Measurements from ENCODE around the gene DUS2. TPM values are rescaled to one million over a fixed set of nuclear protein-coding genes. Genes with fewer than 3 reads are reported as not detected.

DUS2 gene
- total and polyA plus RNA-seq, 8 donors = 0.45 to 27.5 (median 12.1) TPM

DNA sequence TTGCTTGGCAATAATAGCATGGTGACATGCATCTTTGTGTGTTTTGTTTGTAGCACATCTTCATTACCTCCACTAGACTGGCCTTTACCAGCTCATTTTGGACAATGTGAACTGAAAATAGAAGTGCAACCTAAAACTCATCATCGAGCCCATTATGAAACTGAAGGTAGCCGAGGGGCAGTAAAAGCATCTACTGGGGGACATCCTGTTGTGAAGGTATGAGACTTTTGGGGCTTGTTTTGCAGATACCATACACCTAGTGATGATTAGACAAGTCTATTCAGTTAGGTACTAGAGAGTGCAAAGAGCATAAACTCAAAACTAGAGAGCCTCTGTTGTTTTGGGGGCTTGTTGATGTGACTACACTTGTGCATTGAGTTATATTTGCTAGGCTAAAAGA, 103.3 kb downstream of the DUS2 start:
- DNase-seq = no peak
- no peak overlapping the region for H3K27ac ChIP-seq
- WGBS, 5 donors = 81 to 94% (median 86%) methylated on average over 2 of the region's 2 CpGs
- H3K27me3 ChIP-seq = no peaks in the 10 kb centered on the region
- peaks cover 0 to 11% (median 4%) of the 10 kb centered on the region in 4 donors for H3K4me1 ChIP-seq
- peaks cover 6 to 19% (median 14%) of the 10 kb centered on the region in 4 donors for H3K36me3 ChIP-seq
- H3K9me3 ChIP-seq = no peaks in the 10 kb centered on the region
- H3K4me3 ChIP-seq = no peak overlapping the region
- intact Hi-C loops (cut with DNase I; ENCODE audit: low total_unique reads) = no loop called here
- TF ChIP-seq POLR2A (IDR thresholded peaks at IDR 0.05) (no peak), POLR2AphosphoS5 (IDR thresholded peaks at IDR 0.05) (no peak), EP300 (IDR thresholded peaks at IDR 0.05) (no peak)
- TF ChIP-seq, protein P1, sequence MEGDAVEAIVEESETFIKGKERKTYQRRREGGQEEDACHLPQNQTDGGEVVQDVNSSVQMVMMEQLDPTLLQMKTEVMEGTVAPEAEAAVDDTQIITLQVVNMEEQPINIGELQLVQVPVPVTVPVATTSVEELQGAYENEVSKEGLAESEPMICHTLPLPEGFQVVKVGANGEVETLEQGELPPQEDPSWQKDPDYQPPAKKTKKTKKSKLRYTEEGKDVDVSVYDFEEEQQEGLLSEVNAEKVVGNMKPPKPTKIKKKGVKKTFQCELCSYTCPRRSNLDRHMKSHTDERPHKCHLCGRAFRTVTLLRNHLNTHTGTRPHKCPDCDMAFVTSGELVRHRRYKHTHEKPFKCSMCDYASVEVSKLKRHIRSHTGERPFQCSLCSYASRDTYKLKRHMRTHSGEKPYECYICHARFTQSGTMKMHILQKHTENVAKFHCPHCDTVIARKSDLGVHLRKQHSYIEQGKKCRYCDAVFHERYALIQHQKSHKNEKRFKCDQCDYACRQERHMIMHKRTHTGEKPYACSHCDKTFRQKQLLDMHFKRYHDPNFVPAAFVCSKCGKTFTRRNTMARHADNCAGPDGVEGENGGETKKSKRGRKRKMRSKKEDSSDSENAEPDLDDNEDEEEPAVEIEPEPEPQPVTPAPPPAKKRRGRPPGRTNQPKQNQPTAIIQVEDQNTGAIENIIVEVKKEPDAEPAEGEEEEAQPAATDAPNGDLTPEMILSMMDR (IDR thresholded peaks at IDR 0.05) = no peak

DNA sequence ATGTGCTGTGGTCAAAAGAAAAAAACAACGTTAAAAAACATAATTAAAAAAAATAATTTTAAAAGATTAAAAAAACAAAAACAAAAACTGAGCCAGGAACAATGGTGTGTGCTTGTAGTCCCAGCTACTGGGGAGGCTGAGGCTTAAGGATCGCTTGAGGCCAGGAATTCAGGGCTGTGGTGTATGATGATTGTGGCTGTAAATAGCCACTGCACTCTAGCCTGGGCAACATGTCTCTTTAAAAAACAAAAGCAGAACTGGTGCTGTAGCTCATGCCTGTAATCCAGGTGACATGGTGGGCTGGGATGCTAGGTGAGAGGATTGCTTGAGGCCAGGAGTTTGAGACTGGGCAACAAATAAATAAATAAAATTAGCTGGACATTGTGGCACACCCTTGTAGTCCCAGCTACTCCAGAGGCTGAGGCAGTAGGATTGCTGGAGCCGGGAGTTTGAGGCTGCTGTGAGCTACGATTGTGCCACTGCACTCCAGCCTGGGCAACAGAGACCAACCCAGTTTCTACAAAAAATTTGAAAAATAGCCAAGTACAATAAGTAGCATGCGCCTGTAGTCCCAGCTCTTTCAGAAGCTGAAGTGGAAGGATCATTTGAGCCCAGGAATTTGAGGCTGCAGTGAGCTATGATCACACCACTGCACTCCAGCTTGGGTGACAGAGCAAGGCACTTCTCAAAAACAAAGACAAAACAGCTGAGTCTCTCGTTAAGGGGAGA, 105.7 kb downstream of the DUS2 start:
- Histone ChIP-seq H3K4me1 (peaks cover 0 to 27% (median 15%) of the 10 kb centered on the region in 4 donors), H3K27me3 (no peaks in the 10 kb centered on the region), H3K9me3 (no peaks in the 10 kb centered on the region), H3K36me3 (peaks cover 6 to 15% (median 13%) of the 10 kb centered on the region in 4 donors), H3K4me3 (no peak overlapping the region), H3K27ac (no peak overlapping the region)
- intact Hi-C loops (cut with DNase I; ENCODE audit: low total_unique reads) = no loop called here
- no peak for DNase-seq
- TF ChIP-seq, protein P1 (IDR thresholded peaks at IDR 0.05) = no peak
- TF ChIP-seq POLR2A (IDR thresholded peaks at IDR 0.05) (no peak), EP300 (IDR thresholded peaks at IDR 0.05) (no peak), POLR2AphosphoS5 (IDR thresholded peaks at IDR 0.05) (no peak)
- WGBS, 5 donors = 48 to 56% (median 51%) methylated on average over 6 of the region's 6 CpGs

Small RNAs within 50 kb of the gene (small RNA-seq; reads per million reads assigned to genes)
- 0 reads per million in 4 donors for gene RF00019
- gene RNU6-359P = 0 reads per million in 4 donors

Other genes starting within 250 kb of the DUS2 start
- 10 to 100 TPM in 3 of 5 donors, 1 to 10 TPM in 2; 7.8 to 37.3 (median 13.0) TPM for gene RANBP10, start 216.7 kb upstream of the DUS2 start, total RNA-seq
- 1 to 10 TPM; 2.9 to 6.9 (median 4.2) TPM for gene RANBP10, start 216.7 kb upstream of the DUS2 start, polyA plus RNA-seq
- gene TSNAXIP1, start 216.4 kb upstream of the DUS2 start, total RNA-seq = 10 to 100 TPM in 1 of 5 donors, 1 to 10 TPM in 2, under 1 TPM in 1, not detected in 1; 0.45 to 25.7 (median 1.7) TPM
- gene TSNAXIP1, start 216.4 kb upstream of the DUS2 start, polyA plus RNA-seq = 1 to 10 TPM in 1 of 3 donors, under 1 TPM in 2; 0.46 to 1.2 (median 1.00) TPM
- gene THAP11, start 181.0 kb upstream of the DUS2 start, total RNA-seq = 100 to 1,000 TPM in 1 of 5 donors, 10 to 100 TPM in 4; 12.5 to 109 (median 53.9) TPM
- 10 to 100 TPM; 15.8 to 25.7 (median 18.7) TPM for gene THAP11, start 181.0 kb upstream of the DUS2 start, polyA plus RNA-seq
- 10 to 100 TPM in 4 of 5 donors, 1 to 10 TPM in 1; 9.3 to 64.7 (median 25.7) TPM for gene NUTF2, start 176.4 kb upstream of the DUS2 start, total RNA-seq
- 100 to 1,000 TPM in 2 of 3 donors, 10 to 100 TPM in 1; 92.0 to 125 (median 112) TPM for gene NUTF2, start 176.4 kb upstream of the DUS2 start, polyA plus RNA-seq
- 10 to 100 TPM; 27.4 to 80.7 (median 71.0) TPM for gene CENPT, start 175.6 kb upstream of the DUS2 start, total RNA-seq
- 10 to 100 TPM; 36.8 to 64.8 (median 48.3) TPM for gene CENPT, start 175.6 kb upstream of the DUS2 start, polyA plus RNA-seq
- 100 to 1,000 TPM in 2 of 5 donors, 10 to 100 TPM in 3; 41.5 to 141 (median 58.5) TPM for gene EDC4, start 150.2 kb upstream of the DUS2 start, total RNA-seq
- 10 to 100 TPM; 22.0 to 27.6 (median 22.2) TPM for gene EDC4, start 150.2 kb upstream of the DUS2 start, polyA plus RNA-seq
- not detected for gene NRN1L, start 138.4 kb upstream of the DUS2 start, total RNA-seq
- gene NRN1L, start 138.4 kb upstream of the DUS2 start, polyA plus RNA-seq = 1 to 10 TPM in 2 of 3 donors, not detected in 1; 2.0 to 2.7 TPM
- 10 to 100 TPM; 17.5 to 93.7 (median 26.1) TPM for gene PSKH1, start 130.0 kb upstream of the DUS2 start, total RNA-seq
- 10 to 100 TPM; 10.2 to 26.5 (median 13.4) TPM for gene PSKH1, start 130.0 kb upstream of the DUS2 start, polyA plus RNA-seq
- gene CTRL, start 91.4 kb upstream of the DUS2 start, total RNA-seq = 10 to 100 TPM in 1 of 5 donors, 1 to 10 TPM in 2, under 1 TPM in 1, not detected in 1; 0.37 to 11.0 (median 4.0) TPM
- 1 to 10 TPM in 2 of 3 donors, under 1 TPM in 1; 0.62 to 2.1 (median 1.3) TPM for gene CTRL, start 91.4 kb upstream of the DUS2 start, polyA plus RNA-seq
- 10 to 100 TPM; 22.8 to 85.8 (median 52.5) TPM for gene PSMB10, start 86.4 kb upstream of the DUS2 start, total RNA-seq
- 100 to 1,000 TPM; 128 to 205 (median 134) TPM for gene PSMB10, start 86.4 kb upstream of the DUS2 start, polyA plus RNA-seq
- gene LCAT, start 79.2 kb upstream of the DUS2 start, total RNA-seq = 10 to 100 TPM; 10.1 to 20.1 (median 12.8) TPM
- gene LCAT, start 79.2 kb upstream of the DUS2 start, polyA plus RNA-seq = 10 to 100 TPM; 18.6 to 20.7 (median 19.2) TPM
- 100 to 1,000 TPM in 1 of 5 donors, 10 to 100 TPM in 4; 12.7 to 136 (median 25.9) TPM for gene SLC12A4, start 54.6 kb upstream of the DUS2 start, total RNA-seq
- gene SLC12A4, start 54.6 kb upstream of the DUS2 start, polyA plus RNA-seq = 10 to 100 TPM in 2 of 3 donors, 1 to 10 TPM in 1; 5.7 to 19.8 (median 16.2) TPM
- not detected for gene DPEP3, start 42.8 kb upstream of the DUS2 start, total RNA-seq
- gene DPEP3, start 42.8 kb upstream of the DUS2 start, polyA plus RNA-seq = not detected
- gene DPEP2, start 23.8 kb upstream of the DUS2 start, total RNA-seq = 1 to 10 TPM in 3 of 5 donors, not detected in 2; 2.4 to 5.2 (median 3.1) TPM
- under 1 TPM; 0.61 to 0.95 (median 0.75) TPM for gene DPEP2, start 23.8 kb upstream of the DUS2 start, polyA plus RNA-seq
- gene DPEP2NB, start 7.4 kb upstream of the DUS2 start, total RNA-seq = not detected
- not detected for gene DPEP2NB, start 7.4 kb upstream of the DUS2 start, polyA plus RNA-seq
- 1 to 10 TPM in 3 of 5 donors, not detected in 2; 4.6 to 8.9 (median 7.3) TPM for gene DDX28, start 52 bp upstream of the DUS2 start, total RNA-seq
- 1 to 10 TPM; 6.3 to 9.7 (median 7.3) TPM for gene DDX28, start 52 bp upstream of the DUS2 start, polyA plus RNA-seq
- gene NFATC3, start 62.1 kb downstream of the DUS2 start, total RNA-seq = 100 to 1,000 TPM in 2 of 5 donors, 10 to 100 TPM in 3; 20.1 to 385 (median 23.9) TPM
- gene NFATC3, start 62.1 kb downstream of the DUS2 start, polyA plus RNA-seq = 1 to 10 TPM; 5.5 to 5.8 (median 5.6) TPM
- 100 to 1,000 TPM in 1 of 5 donors, 10 to 100 TPM in 4; 19.8 to 184 (median 76.3) TPM for gene ESRP2, start 212.8 kb downstream of the DUS2 start, total RNA-seq
- 10 to 100 TPM; 21.5 to 36.9 (median 31.2) TPM for gene ESRP2, start 212.8 kb downstream of the DUS2 start, polyA plus RNA-seq
- 10 to 100 TPM in 2 of 5 donors, 1 to 10 TPM in 3; 3.5 to 16.5 (median 9.8) TPM for gene PLA2G15, start 222.1 kb downstream of the DUS2 start, total RNA-seq
- 1 to 10 TPM; 4.4 to 6.0 (median 5.8) TPM for gene PLA2G15, start 222.1 kb downstream of the DUS2 start, polyA plus RNA-seq
- gene SLC7A6, start 241.2 kb downstream of the DUS2 start, total RNA-seq = 10 to 100 TPM; 11.9 to 66.1 (median 17.2) TPM
- 1 to 10 TPM; 2.9 to 6.0 (median 4.2) TPM for gene SLC7A6, start 241.2 kb downstream of the DUS2 start, polyA plus RNA-seq

Measured in stomach (tissue), 9 donors.